Lower lobe of right lung (tissue), 2 donors: ENCODE measurements around the gene HSD11B1. TPM values are rescaled to one million over a fixed set of nuclear protein-coding genes. Genes with fewer than 3 reads are reported as not detected.
A peak's percentile ranks its signal among the peaks of the same experiment; 100 is the strongest.

ENCODE experiments used
- ATAC-seq, 2 donors: fragments of 200-7000 bp; cut with Tn5 transposase; one replicate each; pipeline ENCODE4 v1.9.1; 2020 to 2022; ENCODE audit warnings: mild to moderate bottlenecking in 2 of 2, moderate library complexity in 2 of 2
- DNase-seq: peaks from one replicate; pipeline ENCODE4 v3.0.0-alpha.2; 2020
- H3K27ac ChIP-seq: fragments of 200-600 bp; one replicate; pipeline ENCODE4 v1.8.0; 2022
- H3K27me3 ChIP-seq: fragments of 200-600 bp; one replicate; pipeline ENCODE4 v1.8.0; 2022; ENCODE audit warnings: low read depth
- H3K36me3 ChIP-seq: fragments of 200-600 bp; one replicate; pipeline ENCODE4 v1.8.0; 2022; ENCODE audit warnings: mild to moderate bottlenecking
- H3K4me1 ChIP-seq: fragments of 200-600 bp; one replicate; pipeline ENCODE4 v1.8.0; 2022
- H3K4me3 ChIP-seq: fragments of 200-600 bp; one replicate; pipeline ENCODE4 v1.8.0; 2022; ENCODE audit warnings: mild to moderate bottlenecking
- H3K9me3 ChIP-seq: fragments of 200-600 bp; one replicate; pipeline ENCODE4 v1.8.0; 2022
- intact Hi-C: fragments of 100-400 bp; cut with DNase I; formaldehyde crosslinking; loops from one replicate; pipeline ENCODE4 v1.11.0; 2022
- total RNA-seq: library from RNA; stranded (reverse); fragmentation: NEBNext Ultra II Directional; extraction: Animal tissue kit (Norgen Biotek cat#: 25700); gene quantifications from one replicate; pipeline ENCODE4 v1.2.1, GENCODE V29; 2021
- TF ChIP-seq, protein P1 (sequence below): fragments of 200-600 bp; IDR thresholded peaks from one replicate; pipeline ENCODE4 v1.8.0; 2022; ENCODE audit warnings: antibody characterized with exemption, mild to moderate bottlenecking
- donor health status: DM: no; HTN: yes; CAD: no; lungs with severe emphysema.

HSD11B1 gene
- total RNA-seq, 1 donor from 2014 or later = 11.6 TPM

- Histone ChIP-seq H3K27me3 (no peaks in the 10 kb centered on the region), H3K4me3 (no peak overlapping the region), H3K9me3 (no peaks in the 10 kb centered on the region), H3K27ac (no peak overlapping the region), H3K4me1 (peaks cover 7% of the 10 kb centered on the region), H3K36me3 (no peaks in the 10 kb centered on the region)
- TF ChIP-seq, protein P1, sequence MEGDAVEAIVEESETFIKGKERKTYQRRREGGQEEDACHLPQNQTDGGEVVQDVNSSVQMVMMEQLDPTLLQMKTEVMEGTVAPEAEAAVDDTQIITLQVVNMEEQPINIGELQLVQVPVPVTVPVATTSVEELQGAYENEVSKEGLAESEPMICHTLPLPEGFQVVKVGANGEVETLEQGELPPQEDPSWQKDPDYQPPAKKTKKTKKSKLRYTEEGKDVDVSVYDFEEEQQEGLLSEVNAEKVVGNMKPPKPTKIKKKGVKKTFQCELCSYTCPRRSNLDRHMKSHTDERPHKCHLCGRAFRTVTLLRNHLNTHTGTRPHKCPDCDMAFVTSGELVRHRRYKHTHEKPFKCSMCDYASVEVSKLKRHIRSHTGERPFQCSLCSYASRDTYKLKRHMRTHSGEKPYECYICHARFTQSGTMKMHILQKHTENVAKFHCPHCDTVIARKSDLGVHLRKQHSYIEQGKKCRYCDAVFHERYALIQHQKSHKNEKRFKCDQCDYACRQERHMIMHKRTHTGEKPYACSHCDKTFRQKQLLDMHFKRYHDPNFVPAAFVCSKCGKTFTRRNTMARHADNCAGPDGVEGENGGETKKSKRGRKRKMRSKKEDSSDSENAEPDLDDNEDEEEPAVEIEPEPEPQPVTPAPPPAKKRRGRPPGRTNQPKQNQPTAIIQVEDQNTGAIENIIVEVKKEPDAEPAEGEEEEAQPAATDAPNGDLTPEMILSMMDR = no peak
- intact Hi-C loops = no loop called here
- DNase-seq (no peak), ATAC-seq (no peak)
These were observed 44.0 kb downstream of the HSD11B1 start for GRCh38 chr1:209748620-209749019.

DNA sequence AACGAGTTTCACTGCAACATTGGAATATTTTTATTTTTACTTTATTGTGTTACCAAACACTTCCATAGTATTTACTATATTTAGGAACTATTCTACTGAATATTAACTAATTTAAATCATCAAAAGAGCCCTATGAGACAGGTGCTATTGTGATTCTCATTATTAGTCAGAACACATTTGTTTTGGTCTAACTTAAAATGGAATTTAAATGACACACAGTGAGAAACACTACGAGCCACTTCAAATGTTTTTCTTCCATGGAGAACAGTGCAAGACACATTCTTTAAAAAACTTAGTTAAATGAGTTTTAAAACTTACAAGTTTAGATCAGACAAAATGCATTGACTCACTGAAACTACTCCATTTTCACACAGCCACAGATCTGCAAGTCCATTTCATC lies 44.6 kb downstream of the HSD11B1 start:
- no peak overlapping the region for H3K4me3 ChIP-seq
- TF ChIP-seq, protein P1 = no peak
- no peaks in the 10 kb centered on the region for H3K27me3 ChIP-seq
- no peaks in the 10 kb centered on the region for H3K36me3 ChIP-seq
- ATAC-seq (no peak), DNase-seq (no peak)
- intact Hi-C loops = no loop called here
- H3K27ac ChIP-seq = no peak overlapping the region
- peaks cover 7% of the 10 kb centered on the region for H3K4me1 ChIP-seq
- no peaks in the 10 kb centered on the region for H3K9me3 ChIP-seq

GRCh38 chr1:209749670-209750323 lies 45.2 kb downstream of the HSD11B1 start:
- intact Hi-C loops = no loop called here
- H3K27me3 ChIP-seq = no peaks in the 10 kb centered on the region
- H3K27ac ChIP-seq = no peak overlapping the region
- H3K4me1 ChIP-seq = peaks cover 7% of the 10 kb centered on the region
- TF ChIP-seq, protein P1 = no peak
- ATAC-seq = no peak
- no peak overlapping the region for H3K4me3 ChIP-seq
- H3K36me3 ChIP-seq = no peaks in the 10 kb centered on the region
- H3K9me3 ChIP-seq = no peaks in the 10 kb centered on the region
- DNase-seq = no peak

DNA sequence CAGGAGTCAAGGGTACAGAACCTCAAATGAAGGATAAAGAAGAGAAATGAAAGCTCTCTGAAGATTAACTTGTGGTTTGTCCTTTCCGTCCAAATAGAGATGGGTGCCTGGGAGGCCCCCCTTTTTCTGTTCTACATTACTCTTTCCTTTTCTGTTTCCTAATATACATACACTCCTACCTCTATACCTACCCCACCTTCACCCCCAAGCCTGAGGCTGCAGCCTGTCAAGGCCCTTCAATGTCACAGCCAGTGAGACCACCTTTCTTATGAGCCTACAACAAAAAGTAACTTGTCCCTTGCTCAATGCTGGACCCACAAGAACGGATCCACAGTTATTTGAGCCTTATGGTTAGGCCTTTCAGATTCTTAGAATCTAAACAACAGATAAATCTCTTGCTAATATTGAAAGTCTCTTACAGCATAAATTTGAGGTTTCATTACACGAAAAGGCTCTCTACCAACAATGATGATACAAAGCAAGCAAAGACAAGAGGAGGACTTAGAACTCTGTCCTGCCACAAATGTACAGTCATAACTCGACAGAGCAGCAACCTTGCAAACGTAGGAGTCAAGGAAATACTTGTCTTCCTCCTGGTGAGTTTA lies 47.1 kb downstream of the HSD11B1 start:
- intact Hi-C loops = no loop called here

DNA sequence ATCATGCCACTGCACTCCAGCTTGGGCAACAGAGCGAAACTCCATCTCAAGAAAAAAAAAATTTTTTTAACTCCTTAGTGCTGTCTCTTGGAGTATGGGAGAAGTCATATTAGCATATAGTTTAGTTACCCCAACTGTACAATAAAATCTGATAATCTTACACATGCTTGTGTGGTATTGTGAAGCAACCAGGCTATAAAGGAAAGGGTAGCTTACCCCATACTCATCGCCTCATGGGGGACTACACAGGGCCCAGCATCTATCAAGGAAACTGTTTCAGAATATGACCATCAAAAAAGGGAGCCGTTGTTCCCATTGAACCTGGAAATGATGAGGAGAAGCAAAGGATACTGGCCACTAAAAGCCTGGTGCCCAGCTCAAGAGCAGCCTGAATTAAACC lies 48.2 kb downstream of the HSD11B1 start:
- H3K4me1 ChIP-seq = peaks cover 6% of the 10 kb centered on the region
- no peaks in the 10 kb centered on the region for H3K36me3 ChIP-seq
- no peak overlapping the region for H3K4me3 ChIP-seq
- no peak overlapping the region for H3K27ac ChIP-seq
- no peaks in the 10 kb centered on the region for H3K9me3 ChIP-seq
- no peak for ATAC-seq
- intact Hi-C loops = no loop called here
- DNase-seq = no peak
- no peaks in the 10 kb centered on the region for H3K27me3 ChIP-seq
- TF ChIP-seq, protein P1 = no peak

More for the DNA sequence above, 47.1 kb downstream of the HSD11B1 start:
- H3K36me3 ChIP-seq = no peaks in the 10 kb centered on the region
- H3K9me3 ChIP-seq = no peaks in the 10 kb centered on the region
- ATAC-seq (no peak), DNase-seq (no peak)
- TF ChIP-seq, protein P1 = no peak
- peak overlapping the region; percentile 13 for H3K27ac ChIP-seq
- no peaks in the 10 kb centered on the region for H3K27me3 ChIP-seq
- H3K4me1 ChIP-seq = peaks cover 7% of the 10 kb centered on the region
- H3K4me3 ChIP-seq = no peak overlapping the region
